Glutamatergic neuron (in vitro differentiated cells): ENCODE data around the gene RSL1D1. TPM values are rescaled to one million over a fixed set of nuclear protein-coding genes. Genes with fewer than 3 reads are reported as not detected.
A peak's percentile ranks its signal among the peaks of the same experiment; 100 is the strongest.

ENCODE experiments used
- DNase-seq: peaks from one replicate; pipeline ENCODE4 v3.0.0; 2022
- H3K27ac Mint-ChIP-seq: one replicate; pipeline ENCODE4 v1.8.0; 2020; ENCODE audit warnings: mild to moderate bottlenecking, mixed read lengths, inconsistent platforms; ENCODE audit not compliant: unreplicated experiment
- H3K27me3 Mint-ChIP-seq: one replicate; pipeline ENCODE4 v1.8.0; 2020; ENCODE audit warnings: mild to moderate bottlenecking, moderate library complexity, mixed read lengths, inconsistent platforms; ENCODE audit not compliant: unreplicated experiment
- H3K36me3 Mint-ChIP-seq: one replicate; pipeline ENCODE4 v1.8.0; 2020; ENCODE audit warnings: mild to moderate bottlenecking, mixed read lengths, inconsistent platforms; ENCODE audit not compliant: unreplicated experiment
- H3K4me1 Mint-ChIP-seq: one replicate; pipeline ENCODE4 v1.8.0; 2020; ENCODE audit warnings: mild to moderate bottlenecking, low read depth, mixed read lengths, inconsistent platforms; ENCODE audit not compliant: unreplicated experiment
- H3K4me3 Mint-ChIP-seq: one replicate; pipeline ENCODE4 v1.8.0; 2020; ENCODE audit warnings: mild to moderate bottlenecking, mixed read lengths, inconsistent platforms; ENCODE audit not compliant: unreplicated experiment
- H3K9me3 Mint-ChIP-seq: one replicate; pipeline ENCODE4 v1.8.0; 2020; ENCODE audit warnings: mild to moderate bottlenecking, moderate library complexity, mixed read lengths, inconsistent platforms; ENCODE audit not compliant: unreplicated experiment
- CTCF ChIP-seq: fragments of 200-600 bp; sonication (generic); IDR thresholded peaks from one replicate; pipeline ENCODE4 v1.5.0; 2021; ENCODE audit not compliant: partially characterized antibody, unreplicated experiment
- total RNA-seq: library from RNA; stranded (reverse); fragmentation: NEBNext Ultra II Directional; extraction: Animal tissue kit (Norgen Biotek cat#: 25700); gene quantifications from one replicate; pipeline ENCODE4 v1.2.1, GENCODE V29; 2021; ENCODE audit not compliant: unreplicated experiment

Gene RSL1D1
- total RNA-seq, 1 donor from 2014 or later, result 71.2 TPM

GRCh38 chr16:11892761-11893160 is 41.4 kb upstream of the RSL1D1 start:
- Mint-ChIP-seq H3K4me1 (no peaks in the 10 kb centered on the region), H3K27me3 (peaks cover 2% of the 10 kb centered on the region), H3K36me3 (no peaks in the 10 kb centered on the region), H3K9me3 (no peaks in the 10 kb centered on the region), H3K4me3 (no peak overlapping the region), H3K27ac (no peak overlapping the region)
- no peak for DNase-seq
- no peak for TF ChIP-seq CTCF

- Mint-ChIP-seq H3K36me3 (no peaks in the 10 kb centered on the region), H3K4me1 (no peaks in the 10 kb centered on the region), H3K27ac (no peak overlapping the region), H3K4me3 (no peak overlapping the region), H3K9me3 (no peaks in the 10 kb centered on the region), H3K27me3 (peaks cover 2% of the 10 kb centered on the region)
- TF ChIP-seq CTCF, result no peak
- no peak for DNase-seq
Measured at GRCh38 chr16:11890231-11890965, 39.1 kb upstream of the RSL1D1 start.

- Mint-ChIP-seq H3K27ac (no peak overlapping the region), H3K9me3 (peaks cover 3% of the 10 kb centered on the region), H3K36me3 (no peaks in the 10 kb centered on the region), H3K4me3 (no peak overlapping the region), H3K27me3 (peaks cover 2% of the 10 kb centered on the region), H3K4me1 (no peaks in the 10 kb centered on the region)
- TF ChIP-seq CTCF, result no peak
- DNase-seq, result no peak
Measured at GRCh38 chr16:11886881-11887280, 35.5 kb upstream of the RSL1D1 start.

- Mint-ChIP-seq H3K27ac (no peak overlapping the region), H3K27me3 (peaks cover 2% of the 10 kb centered on the region), H3K9me3 (peaks cover 3% of the 10 kb centered on the region), H3K4me1 (no peaks in the 10 kb centered on the region), H3K36me3 (peaks cover 3% of the 10 kb centered on the region), H3K4me3 (no peak overlapping the region)
- DNase-seq, result no peak
- no peak for TF ChIP-seq CTCF
Measured at GRCh38 chr16:11884035-11884434, 32.7 kb upstream of the RSL1D1 start.

GRCh38 chr16:11880007-11880406 is 28.7 kb upstream of the RSL1D1 start:
- no peaks in the 10 kb centered on the region for H3K27me3 Mint-ChIP-seq
- H3K27ac Mint-ChIP-seq, result peak overlapping the region; percentile 70
- peaks cover 2% of the 10 kb centered on the region for H3K9me3 Mint-ChIP-seq
- H3K4me3 Mint-ChIP-seq, result no peak overlapping the region
- H3K4me1 Mint-ChIP-seq, result no peaks in the 10 kb centered on the region
- DNase-seq, result no peak
- TF ChIP-seq CTCF, result no peak
- peaks cover 3% of the 10 kb centered on the region for H3K36me3 Mint-ChIP-seq
